K562 (cell line): Measurements from ENCODE around the gene RFC5. TPM values are rescaled to one million over a fixed set of nuclear protein-coding genes. Genes with fewer than 3 reads are reported as not detected.
A peak's percentile ranks its signal among the peaks of the same experiment; 100 is the strongest.

Experiments
- ATAC-seq: fragments of 200-7000 bp; cut with Tn5 transposase; 3 replicates; pipeline ENCODE4 v1.9.1; 2020; ENCODE audit warnings: moderate library complexity
- BruUV-seq: library from RNA; stranded (reverse); fragments of 400-500 nt; replicated peaks from 2 replicates; lab custom pipeline; 2021; lab: Mats Ljungman, UMichigan
- CTCF ChIA-PET: fragments of 300-600 bp; formaldehyde crosslinking; extraction: SDS; loops from one replicate; lab custom pipeline; 2021; ENCODE audit warnings: low intra/inter-chr PET ratio; lab: Yijun Ruan, JAX
- POLR2A ChIA-PET: fragments of 300-600, 350-650 bp; sonication (Branson Sonifier 250); formaldehyde crosslinking; extraction: SDS; loops from one replicate; lab custom pipeline; 2021; ENCODE audit warnings: antibody characterized with exemption, inconsistent platforms; lab: Yijun Ruan, JAX
- DNase-seq, 4 experiments: peaks; one replicate each; pipeline versions ENCODE4 v3.0.0 to v3.0.0-alpha.2; 2011 to 2018; ENCODE audit warnings: low spot score in 3 of 4, mixed read lengths in 3 of 4; ENCODE audit errors: extremely low read depth in 1 of 4
- FAIRE-seq: peaks from 2 replicates; lab custom pipeline; 2011; peaks lifted over from hg19 to GRCh38; lab: Jason Lieb, UNC
- H2AFZ ChIP-seq: 2 replicates; pipeline ENCODE4 v1.6.0; 2011; ENCODE audit warnings: low read depth, low read length, control low read depth, inconsistent platforms
- H3K27ac ChIP-seq: fragments of 200-600 bp; 3 replicates; pipeline ENCODE4 v1.8.0; 2011; ENCODE audit warnings: low read depth, mild to moderate bottlenecking, control low read depth, inconsistent platforms, low read length, moderate library complexity, mixed read lengths; ENCODE audit errors: extremely low read depth
- H3K27me3 ChIP-seq, 2 experiments: fragments of 300-600 bp in 1 of 2; 2 replicates in 1 of 2; 3 replicates in 1 of 2; pipeline versions ENCODE4 v1.6.0 to v1.8.0; 2011; ENCODE audit warnings: inconsistent platforms in 2 of 2, low read length in 2 of 2, mild to moderate bottlenecking in 1 of 2, mixed read lengths in 1 of 2, moderate library complexity in 1 of 2; ENCODE audit not compliant: control insufficient read depth in 2 of 2, insufficient read depth in 2 of 2
- H3K36me3 ChIP-seq: fragments of 300-600 bp; 3 replicates; pipeline ENCODE4 v1.8.0; 2011; ENCODE audit warnings: mild to moderate bottlenecking, low read length, inconsistent platforms; ENCODE audit not compliant: control insufficient read depth, insufficient read depth
- H3K4me1 ChIP-seq, 2 experiments: fragments of 200-600 bp in 1 of 2; replicated peaks in 1 of 2; 2 replicates in 1 of 2; 3 replicates in 1 of 2; pipeline versions ENCODE4 v1.5.1 to v1.8.0; 2011; ENCODE audit warnings: inconsistent platforms in 2 of 2, low read length in 2 of 2, mild to moderate bottlenecking in 1 of 2, mixed read lengths in 1 of 2, moderate library complexity in 1 of 2; ENCODE audit not compliant: control insufficient read depth in 2 of 2, insufficient read depth in 2 of 2
- H3K4me2 ChIP-seq: 2 replicates; pipeline ENCODE4 v1.6.1; 2011; ENCODE audit warnings: low read length, control low read depth, inconsistent platforms, mixed read lengths; ENCODE audit not compliant: insufficient read depth
- H3K4me3 ChIP-seq: fragments of 200-600 bp; sonication (generic), shearing (Covaris generic); 2 replicates; pipeline ENCODE4 v1.5.1; 2016; ENCODE audit warnings: control low read depth, inconsistent platforms
- H3K79me2 ChIP-seq: fragments of 200-600 bp; 3 replicates; pipeline ENCODE4 v1.8.0; 2011; ENCODE audit warnings: low read length, inconsistent platforms; ENCODE audit not compliant: control insufficient read depth, insufficient read depth
- H3K9ac ChIP-seq, 2 experiments: 2 replicates each; pipeline versions ENCODE4 v1.6.0 to v1.6.1; 2011; ENCODE audit warnings: low read depth in 2 of 2, low read length in 2 of 2, control low read depth in 1 of 2, inconsistent platforms in 1 of 2, mild to moderate bottlenecking in 1 of 2, mixed read lengths in 1 of 2; ENCODE audit not compliant: insufficient read depth in 1 of 2
- H3K9me1 ChIP-seq: one replicate; pipeline ENCODE4 v1.6.0; 2011; ENCODE audit warnings: inconsistent platforms, mild to moderate bottlenecking, low read length, moderate library complexity; ENCODE audit not compliant: control insufficient read depth, insufficient read depth
- H3K9me3 ChIP-seq: replicated peaks from 2 replicates; pipeline ENCODE4 v1.5.1; 2011; ENCODE audit warnings: low read depth, low read length, inconsistent platforms; ENCODE audit not compliant: control insufficient read depth, insufficient read depth
- H4K20me1 ChIP-seq: replicated peaks from 2 replicates; pipeline ENCODE4 v1.6.1; 2011; ENCODE audit warnings: low read length, inconsistent platforms, mixed read lengths; ENCODE audit not compliant: control insufficient read depth, insufficient read depth
- CEBPB ChIP-seq: fragments of 450-650 bp; IDR thresholded peaks from 2 replicates; pipeline ENCODE4 v1.6.1; 2016; ENCODE audit warnings: missing genetic modification characterization, missing compliant biosample characterization
- CEBPG ChIP-seq, 3 experiments: fragments of 200-800 bp in 1 of 3; sonication (Bioruptor generic) in 1 of 3; sonication (generic) in 1 of 3; formaldehyde crosslinking in 1 of 3; IDR thresholded peaks in 2 of 3; conservative IDR thresholded peaks in 1 of 3; 2 replicates each; pipeline versions ENCODE4 v1.6.1 to v1.8.0; 2016 to 2022; ENCODE audit warnings: missing compliant biosample characterization in 2 of 3, missing genetic modification characterization in 2 of 3, mild to moderate bottlenecking in 1 of 3, missing genetic modification reagents in 1 of 3
- ETV5 ChIP-seq: sonication (generic); formaldehyde crosslinking; IDR thresholded peaks from 2 replicates; pipeline ENCODE4 v1.4.0; 2020; ENCODE audit warnings: low read depth, mild to moderate bottlenecking, missing genetic modification reagents
- NRF1 ChIP-seq, 2 experiments: fragments of 450-650 bp; IDR thresholded peaks in 1 of 2; conservative IDR thresholded peaks in 1 of 2; 2 replicates each; pipeline ENCODE4 v1.6.1; 2014; ENCODE audit warnings: mild to moderate bottlenecking in 2 of 2
- PHF21A ChIP-seq: fragments of 450-650 bp; IDR thresholded peaks from 2 replicates; pipeline ENCODE4 v1.6.1; 2017; ENCODE audit warnings: low read depth, borderline replicate concordance
- PTBP1 ChIP-seq: fragments of 200-400 bp; formaldehyde crosslinking; IDR thresholded peaks from 2 replicates; pipeline ENCODE4 v1.6.1; 2017; ENCODE audit warnings: low read depth, low read length
- RBM34 ChIP-seq: fragments of 200-400 bp; formaldehyde crosslinking; IDR thresholded peaks from 2 replicates; pipeline ENCODE4 v1.6.1; 2018; ENCODE audit warnings: low read length, borderline replicate concordance; ENCODE audit not compliant: insufficient read depth
- TCF7L2 ChIP-seq: fragments of 150-350 bp; IDR thresholded peaks from 2 replicates; pipeline ENCODE4 v1.6.1; 2016; ENCODE audit warnings: low read depth, mild to moderate bottlenecking, low read length, moderate library complexity
- WGBS: fragments of 100-300 bp; shearing (Covaris generic); methylation state at CpG from one replicate; pipeline ENCODE4 v1.1.6; 2016; ENCODE audit warnings: low coverage, mixed read lengths; ENCODE audit not compliant: insufficient coverage; ENCODE audit errors: missing lambda C conversion rate; 5-methylcytosine and 5-hydroxymethylcytosine counted together
- in situ Hi-C: fragments of 300-500 bp; cut with MboI; formaldehyde crosslinking; loops from 4 replicates; pipeline ENCODE4 v1.15.0; 2018; ENCODE audit warnings: inconsistent platforms, mixed read lengths
- intact Hi-C: fragments of 100-400 bp; cut with micrococcal nuclease; formaldehyde crosslinking; loops from 2 replicates; pipeline ENCODE4 v1.14.2; 2022
- polyA plus RNA-seq, 8 experiments: library from polyadenylated mRNA; depleted of rRNA in 4 of 8; stranded (reverse) in 5 of 8; unstranded in 3 of 8; fragments of >200 nt; fragmentation: Nextera tagmentation in 2 of 8; fragmentation: Illumina TruSeq in 1 of 8; extraction: Ambion mirVana in 2 of 8; extraction: Trizol in 1 of 8; gene quantifications; 2 replicates each; pipeline versions ENCODE4 v1.2.1 to v1.2.3, GENCODE V29; 2011 to 2014; ENCODE audit warnings: inconsistent platforms in 1 of 8, missing spikeins in 1 of 8
- total RNA-seq, 7 experiments: library from RNA; depleted of rRNA in 6 of 7; stranded (reverse); fragments of >200 nt in 6 of 7; fragmentation: Illumina TruSeq in 2 of 7; extraction: Trizol in 2 of 7; gene quantifications; 2 replicates each; pipeline versions ENCODE4 v1.2.1 to v1.2.3, GENCODE V29; 2011 to 2021; ENCODE audit warnings: low replicate concordance in 1 of 7
- TF ChIP-seq, protein P1 (sequence below): fragments of 450-650 bp; IDR thresholded peaks from 2 replicates; pipeline ENCODE4 v1.6.1; 2016; ENCODE audit warnings: borderline replicate concordance

Gene RFC5
- total and polyA plus RNA-seq, 9 of the 15 experiments (the other 6 are each of a cell fraction or from before 2014, with no cell fraction given): 61.8 to 189 (median 92.9) TPM

DNA sequence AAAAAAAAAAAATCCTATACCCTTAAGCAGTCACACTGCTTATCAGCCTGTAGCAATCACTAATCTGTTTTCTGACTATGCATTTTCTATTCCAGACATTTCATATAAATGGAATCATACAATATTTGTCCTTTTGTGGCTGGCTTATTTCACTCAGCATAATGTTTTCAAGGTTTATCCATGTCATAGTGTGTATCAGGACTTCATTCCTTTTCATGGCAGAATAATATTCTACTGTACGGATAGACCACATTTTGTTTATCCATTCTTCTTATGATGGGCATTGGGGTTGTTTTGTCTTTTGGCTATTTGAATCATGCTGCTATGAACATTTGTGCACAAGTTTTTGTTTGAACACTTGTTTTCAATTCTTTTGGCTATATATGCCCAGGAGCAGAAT is 39.1 kb upstream of the RFC5 start (continued):
- no peak for TF ChIP-seq ETV5 (CRISPR knock-in tag)
- TF ChIP-seq PTBP1: no peak
- TF ChIP-seq TCF7L2: no peak
- TF ChIP-seq PHF21A: no peak
- TF ChIP-seq NRF1 (conservative IDR thresholded peaks at IDR 0.05 in 1 of 2, IDR thresholded peaks at IDR 0.05 in 1 of 2): no peak

DNA sequence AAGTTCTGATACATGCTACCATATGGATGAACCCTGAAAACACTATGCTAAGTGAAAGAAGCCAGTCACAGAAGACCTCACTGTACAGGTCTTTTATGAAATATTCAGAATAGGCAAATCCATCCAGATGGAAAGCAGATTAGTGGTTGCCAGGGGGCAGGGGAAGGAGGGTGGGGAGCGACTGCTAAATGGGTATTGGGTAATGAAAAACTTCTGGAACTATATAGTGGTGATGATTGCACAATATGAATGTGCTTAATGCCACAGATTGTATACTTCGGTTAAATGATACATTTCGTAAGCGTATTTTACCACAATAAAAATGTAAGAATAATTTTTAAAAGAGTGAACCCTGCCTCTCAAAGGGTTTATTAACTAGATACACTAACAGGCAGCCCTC is 35.9 kb upstream of the RFC5 start:
- no TSS peak for BruUV-seq
- in situ Hi-C loops: no loop called here
- no peak overlapping the region for H3K4me2 ChIP-seq
- WGBS: 6% methylated on average over 4 of the region's 4 CpGs
- H3K4me1 ChIP-seq: no peaks in the 10 kb centered on the region
- DNase-seq: no peak
- no peak overlapping the region for H2AFZ ChIP-seq
- intact Hi-C loops: no loop called here
- no peaks in the 10 kb centered on the region for H3K9me3 ChIP-seq
- no peaks in the 10 kb centered on the region for H3K9me1 ChIP-seq
- H3K79me2 ChIP-seq: no peaks in the 10 kb centered on the region
- POLR2A ChIA-PET: no interaction called here
- H4K20me1 ChIP-seq: no peaks in the 10 kb centered on the region
- no peaks in the 10 kb centered on the region for H3K36me3 ChIP-seq
- peaks cover 14 to 16% of the 10 kb centered on the region in 2 experiments; a peak in 4 of 5 replicates for H3K27me3 ChIP-seq
- no peak for ATAC-seq
- H3K9ac ChIP-seq: no peak overlapping the region
- no peak overlapping the region for H3K4me3 ChIP-seq
- CTCF ChIA-PET: no interaction called here
- TF ChIP-seq, protein P1, sequence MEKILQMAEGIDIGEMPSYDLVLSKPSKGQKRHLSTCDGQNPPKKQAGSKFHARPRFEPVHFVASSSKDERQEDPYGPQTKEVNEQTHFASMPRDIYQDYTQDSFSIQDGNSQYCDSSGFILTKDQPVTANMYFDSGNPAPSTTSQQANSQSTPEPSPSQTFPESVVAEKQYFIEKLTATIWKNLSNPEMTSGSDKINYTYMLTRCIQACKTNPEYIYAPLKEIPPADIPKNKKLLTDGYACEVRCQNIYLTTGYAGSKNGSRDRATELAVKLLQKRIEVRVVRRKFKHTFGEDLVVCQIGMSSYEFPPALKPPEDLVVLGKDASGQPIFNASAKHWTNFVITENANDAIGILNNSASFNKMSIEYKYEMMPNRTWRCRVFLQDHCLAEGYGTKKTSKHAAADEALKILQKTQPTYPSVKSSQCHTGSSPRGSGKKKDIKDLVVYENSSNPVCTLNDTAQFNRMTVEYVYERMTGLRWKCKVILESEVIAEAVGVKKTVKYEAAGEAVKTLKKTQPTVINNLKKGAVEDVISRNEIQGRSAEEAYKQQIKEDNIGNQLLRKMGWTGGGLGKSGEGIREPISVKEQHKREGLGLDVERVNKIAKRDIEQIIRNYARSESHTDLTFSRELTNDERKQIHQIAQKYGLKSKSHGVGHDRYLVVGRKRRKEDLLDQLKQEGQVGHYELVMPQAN: no peak
- TF ChIP-seq CEBPG (CRISPR knock-in tag; IDR thresholded peaks at IDR 0.05): no peak
- TF ChIP-seq CEBPG (tag; conservative IDR thresholded peaks at IDR 0.05 in 1 of 2, IDR thresholded peaks at IDR 0.05 in 1 of 2): peak; percentile 28 to 62; a peak in 2 of 4 replicates
- peak; percentile 51; the same call in 1 of the 2 replicates for TF ChIP-seq CEBPB
- no peak for TF ChIP-seq RBM34
- no peak overlapping the region for H3K27ac ChIP-seq
- FAIRE-seq: no peak
